ENCODE results near the gene EPB41L4B.
"Not testable (repeated sequence)": the region's sequence is repeated elsewhere in the genome, so short reads cannot be mapped to it uniquely, and the experiment has no call there.

EPB41L4B gene

DNA sequence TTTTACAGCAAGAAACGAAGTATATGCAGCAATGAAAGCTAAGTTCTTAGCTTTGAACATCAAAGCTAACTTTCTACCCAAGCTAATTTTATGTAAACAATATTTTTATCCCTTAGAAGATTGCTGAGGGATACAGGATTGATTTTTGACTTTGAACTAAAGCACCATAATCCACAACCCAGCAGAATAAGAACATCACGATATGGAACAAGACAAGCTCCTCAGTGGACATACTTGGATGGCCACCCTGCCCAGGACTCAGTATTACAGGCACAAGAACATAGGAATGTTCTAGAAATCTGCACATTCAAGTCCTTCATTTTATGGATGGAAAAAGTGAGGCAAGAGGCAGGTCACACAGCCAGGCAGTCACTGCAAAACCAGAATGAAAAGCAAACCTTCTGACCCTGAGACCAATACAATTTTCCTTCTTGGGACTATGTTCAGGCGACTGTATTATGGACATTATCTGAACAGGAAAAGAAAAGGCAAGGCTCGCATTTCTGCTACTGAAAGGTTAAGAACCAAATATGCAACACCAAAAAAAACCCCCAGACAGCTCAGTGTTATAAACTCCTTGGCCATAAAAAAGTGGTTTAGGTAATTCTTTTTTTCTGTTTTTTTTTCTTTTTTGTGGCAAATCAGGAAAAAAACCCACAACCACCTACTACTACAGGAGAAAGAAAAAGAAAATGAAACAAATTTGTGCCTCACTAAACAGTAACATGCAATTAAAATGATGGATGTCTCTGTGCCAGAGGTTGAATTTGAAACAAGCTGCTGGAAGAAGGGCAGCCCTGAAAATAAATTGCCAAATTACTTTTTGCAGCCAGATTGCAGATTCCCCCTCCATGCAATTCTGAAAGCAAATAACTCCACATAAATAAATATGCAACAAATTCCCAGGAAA, 25.4 kb downstream of the EPB41L4B start:
- no peak for DNase-seq

DNA sequence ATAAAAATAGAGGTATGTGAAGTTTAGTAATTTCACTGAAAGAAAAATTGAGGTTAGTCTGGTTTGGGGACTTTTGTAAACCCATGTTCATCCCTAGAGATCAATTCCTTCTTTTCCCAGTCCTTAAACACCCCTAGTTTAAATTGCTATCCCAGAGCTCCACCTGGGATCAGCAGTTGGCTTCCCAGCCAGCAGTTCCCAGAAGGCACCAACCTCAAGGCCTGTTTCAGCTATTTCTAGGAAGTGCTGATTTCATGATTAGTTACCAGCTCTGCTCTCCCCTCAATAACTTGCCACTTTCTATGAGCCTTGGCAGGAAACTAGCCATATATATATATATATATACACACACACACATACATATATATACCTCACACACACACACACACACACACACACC, 30.5 kb downstream of the EPB41L4B start:
- DNase-seq: no peak

DNA sequence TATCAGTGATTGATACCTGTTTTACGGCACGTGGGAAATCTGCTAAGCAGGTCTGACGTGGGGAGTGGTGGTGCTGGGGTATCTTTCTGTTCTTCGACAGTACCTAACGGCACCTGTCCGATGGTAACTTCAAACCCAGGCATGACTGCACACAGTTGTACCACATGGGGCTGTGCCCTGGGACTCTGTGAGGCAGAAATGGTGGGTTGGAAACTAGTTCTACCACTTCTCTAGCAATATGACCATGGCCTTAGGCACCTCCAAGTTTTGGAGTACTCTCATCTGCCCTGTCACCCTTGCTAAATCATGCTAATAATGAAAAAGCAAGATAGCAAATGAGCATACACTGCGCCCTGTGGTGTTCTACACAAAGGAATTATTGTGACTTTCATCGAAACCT, 30.9 kb downstream of the EPB41L4B start:
- DNase-seq: no peak

DNA sequence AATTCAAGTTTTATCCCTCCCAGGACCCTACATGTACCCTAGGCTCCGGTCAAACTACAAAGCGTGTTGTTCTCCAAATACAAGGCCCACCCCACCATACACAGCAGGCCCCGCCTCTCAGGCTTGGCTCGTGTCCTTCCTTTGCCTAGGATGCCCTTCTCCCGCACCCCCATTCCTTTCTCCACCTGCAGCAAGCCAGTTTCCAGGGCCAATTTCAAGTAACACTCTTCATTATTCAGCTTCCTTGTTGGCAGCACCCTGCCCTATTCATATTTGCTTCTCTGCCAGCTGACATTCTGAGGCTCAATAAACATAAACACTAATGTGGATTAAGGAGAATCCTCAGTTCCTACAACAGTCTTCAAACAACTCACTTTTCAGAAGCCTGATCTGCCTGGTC, 31.7 kb downstream of the EPB41L4B start:
- DNase-seq: no peak

DNA sequence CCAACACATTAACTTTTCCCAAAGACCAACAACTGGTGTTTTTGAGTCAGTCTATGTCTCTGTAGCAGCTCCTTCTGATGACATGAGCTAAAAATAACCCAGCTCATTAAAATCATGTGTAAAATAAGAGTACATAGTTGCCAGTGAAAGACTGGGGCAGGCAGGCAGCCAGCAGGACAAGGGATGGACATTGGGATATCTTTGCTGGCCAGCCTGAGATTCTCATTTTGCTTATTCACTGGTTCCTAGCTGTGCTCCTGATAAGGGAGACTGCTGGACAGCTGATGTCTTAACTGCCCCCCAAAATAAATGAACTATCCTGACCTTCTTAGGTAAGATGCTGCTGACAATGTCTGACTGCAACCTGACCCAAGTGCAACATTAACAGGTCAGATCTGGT, 33.9 kb downstream of the EPB41L4B start:
- no peak for DNase-seq

DNA sequence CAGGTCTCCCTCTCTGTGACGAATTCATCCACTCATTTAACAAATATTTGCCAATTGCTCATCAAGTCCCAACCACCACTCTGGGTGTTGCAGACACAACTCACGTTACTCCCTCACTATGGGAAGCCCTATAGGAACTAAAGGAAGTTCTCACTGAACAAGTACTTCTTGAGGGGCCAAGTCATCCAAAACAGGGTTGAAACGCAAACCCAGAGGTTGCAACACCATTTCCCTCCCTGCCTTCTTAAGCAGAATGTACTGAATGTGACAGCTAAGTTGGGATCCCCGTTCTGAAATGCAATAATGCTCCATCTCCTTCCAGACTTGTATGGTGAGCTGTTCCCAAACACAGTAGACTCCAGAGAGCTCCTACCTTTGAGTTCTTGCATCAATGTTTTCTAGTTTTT, 34.3 kb downstream of the EPB41L4B start:
- DNase-seq: no peak

DNA sequence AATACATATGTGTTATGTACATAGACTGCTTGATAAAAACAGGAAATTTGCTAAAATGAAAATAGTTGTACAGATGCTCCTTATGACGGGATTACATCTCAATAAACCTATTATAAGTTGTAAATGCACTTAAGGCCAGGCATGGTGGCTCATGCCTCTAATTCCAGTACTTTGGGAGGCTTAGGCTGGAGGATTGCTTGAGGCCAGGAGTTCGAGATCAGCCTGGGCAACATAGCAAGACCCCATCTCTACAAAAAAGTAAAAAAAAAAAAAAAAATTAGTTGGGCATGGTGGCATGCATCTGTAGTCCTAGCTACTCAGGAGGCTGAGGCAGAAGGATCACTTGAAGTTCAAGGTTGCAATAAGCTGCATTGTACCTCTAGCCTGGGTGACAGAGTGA, 37.2 kb downstream of the EPB41L4B start:
- DNase-seq: not testable (repeated sequence)

DNA sequence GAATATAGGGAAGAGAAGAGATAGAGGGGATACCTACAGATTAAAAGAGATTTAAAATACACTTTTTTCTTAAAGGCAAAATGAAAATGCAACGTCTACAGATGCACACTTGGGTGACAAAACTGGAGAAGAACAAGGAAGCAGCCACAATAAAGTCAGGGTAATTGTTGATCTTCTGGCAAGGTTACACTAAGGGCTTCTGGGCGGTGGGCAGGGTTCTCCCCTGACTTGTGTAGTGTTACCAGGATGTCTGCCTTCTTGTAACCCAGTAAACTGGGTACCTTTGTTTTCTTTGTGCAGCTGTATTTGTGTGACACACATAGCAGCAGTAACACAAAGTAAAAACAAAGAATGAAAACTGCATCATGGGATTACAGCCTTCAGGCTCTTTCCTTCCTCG, 37.8 kb downstream of the EPB41L4B start:
- DNase-seq: no peak

DNA sequence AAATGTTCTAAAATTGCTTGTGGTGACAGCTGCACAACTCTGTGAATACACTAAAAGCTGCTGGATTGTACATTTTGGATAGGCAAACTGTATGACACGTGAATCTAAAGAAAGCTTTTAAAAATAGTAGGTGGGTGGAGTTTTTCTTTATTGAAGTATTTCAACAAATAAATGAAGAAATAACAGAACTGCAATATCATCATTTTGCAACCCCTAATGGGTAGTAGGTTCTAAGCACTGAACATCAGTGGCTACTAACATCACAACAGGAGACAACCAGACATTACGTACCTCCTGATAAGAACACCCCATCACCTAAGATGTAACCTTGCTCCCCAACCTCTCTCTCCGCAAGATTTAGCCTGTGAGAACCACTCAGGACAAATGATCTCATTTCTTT, 38.6 kb downstream of the EPB41L4B start:
- no peak for DNase-seq

DNA sequence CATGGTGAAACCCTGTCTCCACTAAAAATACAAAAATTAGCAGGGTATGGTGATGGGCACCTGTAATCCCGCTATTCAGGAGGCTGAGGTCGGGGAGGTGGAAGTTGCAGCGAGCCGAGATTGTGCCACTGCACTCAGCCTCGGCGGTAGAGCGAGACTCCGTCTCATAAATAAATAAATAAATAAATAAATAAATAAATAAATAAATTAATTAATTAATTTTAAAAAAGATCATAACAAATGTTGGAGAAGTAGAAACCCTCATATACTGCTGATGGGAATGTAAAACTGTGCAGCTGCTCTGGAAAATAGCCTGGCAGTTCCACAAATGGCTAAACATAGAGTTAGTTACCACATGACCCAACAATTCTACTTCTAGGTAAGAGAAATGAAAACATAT, 39.3 kb downstream of the EPB41L4B start:
- DNase-seq: no peak

DNA sequence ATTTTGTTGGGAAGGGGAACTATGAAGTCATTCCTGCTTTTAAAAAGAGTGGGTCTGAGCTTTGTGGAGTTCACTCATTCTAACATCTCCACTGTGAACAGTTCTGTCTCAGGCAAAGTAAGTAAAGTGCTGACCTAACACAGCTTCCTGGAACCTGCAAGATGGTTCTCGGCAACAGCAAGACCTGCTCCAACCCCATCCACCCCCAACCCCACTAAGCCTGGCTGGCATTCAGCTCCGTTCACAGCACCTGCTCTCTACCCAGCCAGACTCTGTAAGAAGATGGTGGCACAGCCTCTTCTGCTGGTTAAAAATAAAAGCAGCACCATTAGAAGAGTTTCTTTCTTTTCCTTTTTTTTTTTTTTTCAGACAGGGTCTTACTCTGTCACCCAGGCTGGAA, 42.0 kb downstream of the EPB41L4B start:
- DNase-seq: no peak

DNA sequence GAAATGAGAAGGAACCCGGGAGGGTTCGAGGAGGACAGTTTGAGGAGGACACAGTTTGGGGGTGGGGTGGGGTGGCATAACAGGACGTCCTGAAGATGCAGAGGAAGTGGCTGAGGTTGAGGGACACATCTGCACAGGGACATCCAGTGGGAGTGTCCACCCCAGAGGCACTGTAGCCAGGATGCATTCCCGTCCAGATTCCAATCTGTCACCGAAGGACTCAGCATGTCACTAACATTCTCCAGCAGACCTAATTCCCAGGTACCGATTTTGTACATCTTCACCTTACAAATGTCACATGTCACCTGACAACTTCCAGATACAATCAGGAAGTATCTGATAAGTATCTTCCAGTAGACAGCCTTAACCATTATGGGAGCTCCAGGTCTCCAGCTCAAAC, 42.6 kb downstream of the EPB41L4B start:
- DNase-seq: no peak

DNA sequence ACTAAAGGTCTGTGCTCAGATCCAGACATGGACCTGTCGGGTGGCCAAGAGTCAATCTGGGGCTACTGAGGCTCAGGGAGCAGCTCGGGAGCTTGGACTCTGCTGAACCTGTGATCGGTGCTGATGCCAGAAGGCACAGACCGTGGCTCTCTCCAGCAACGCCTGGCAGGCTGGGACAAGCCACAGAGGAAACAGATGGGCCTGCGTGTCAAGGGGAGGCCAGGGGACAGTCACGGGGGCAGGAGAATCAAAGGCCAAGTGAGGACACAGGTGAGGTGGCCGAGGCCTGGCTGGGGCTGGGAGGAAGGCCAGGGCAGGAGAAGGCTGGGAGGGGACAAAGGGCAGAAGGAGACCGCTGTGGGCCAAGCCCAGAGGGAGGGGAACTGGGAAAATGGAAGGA, 43.4 kb downstream of the EPB41L4B start:
- DNase-seq: no peak

DNA sequence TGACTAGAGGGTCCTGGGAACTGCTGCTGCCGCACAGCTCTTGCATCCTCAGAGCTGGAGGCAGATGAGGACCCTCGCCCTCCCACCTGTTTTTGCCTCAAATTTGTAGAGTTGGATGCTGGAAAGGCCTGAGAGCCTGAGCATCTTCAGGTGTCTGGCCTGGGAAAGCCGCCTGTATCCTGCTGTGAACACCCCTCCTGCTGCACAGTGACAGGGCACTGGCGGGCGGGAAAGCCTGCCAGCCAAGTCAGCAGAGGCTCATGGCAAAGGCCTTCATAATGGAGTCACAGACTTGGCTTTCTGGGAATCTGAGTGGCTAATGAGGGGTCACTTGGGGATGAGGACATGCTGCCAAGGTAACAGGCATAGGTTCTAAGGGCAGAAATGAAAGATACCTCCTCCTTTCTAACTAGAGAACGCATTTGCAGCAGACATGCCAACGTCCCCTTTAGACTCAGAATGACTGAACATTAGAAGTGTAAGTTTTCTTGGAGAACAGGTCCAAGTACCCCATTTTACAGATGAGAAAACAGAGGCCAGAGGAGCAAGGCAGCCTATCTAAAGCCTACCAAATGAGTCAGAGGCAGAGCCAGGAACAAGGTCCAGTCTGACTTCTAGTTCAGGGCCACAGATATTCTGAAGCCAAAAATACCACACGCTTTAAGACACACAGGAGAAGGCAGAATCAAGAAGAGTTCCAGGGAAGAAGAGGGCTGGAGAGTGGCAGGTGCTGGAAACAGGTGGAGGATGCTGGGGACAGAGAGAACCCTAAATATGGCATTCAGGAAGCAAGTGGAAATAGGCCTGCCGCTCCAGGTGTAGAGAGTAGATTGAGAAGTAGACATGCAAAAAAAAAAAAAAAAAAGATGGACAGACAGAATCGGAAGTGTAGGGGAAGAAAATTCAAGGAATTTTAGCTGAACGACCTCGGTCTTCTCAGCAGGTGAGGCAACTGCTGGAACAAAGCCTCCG, 44.1 kb downstream of the EPB41L4B start:
- DNase-seq: no peak

DNA sequence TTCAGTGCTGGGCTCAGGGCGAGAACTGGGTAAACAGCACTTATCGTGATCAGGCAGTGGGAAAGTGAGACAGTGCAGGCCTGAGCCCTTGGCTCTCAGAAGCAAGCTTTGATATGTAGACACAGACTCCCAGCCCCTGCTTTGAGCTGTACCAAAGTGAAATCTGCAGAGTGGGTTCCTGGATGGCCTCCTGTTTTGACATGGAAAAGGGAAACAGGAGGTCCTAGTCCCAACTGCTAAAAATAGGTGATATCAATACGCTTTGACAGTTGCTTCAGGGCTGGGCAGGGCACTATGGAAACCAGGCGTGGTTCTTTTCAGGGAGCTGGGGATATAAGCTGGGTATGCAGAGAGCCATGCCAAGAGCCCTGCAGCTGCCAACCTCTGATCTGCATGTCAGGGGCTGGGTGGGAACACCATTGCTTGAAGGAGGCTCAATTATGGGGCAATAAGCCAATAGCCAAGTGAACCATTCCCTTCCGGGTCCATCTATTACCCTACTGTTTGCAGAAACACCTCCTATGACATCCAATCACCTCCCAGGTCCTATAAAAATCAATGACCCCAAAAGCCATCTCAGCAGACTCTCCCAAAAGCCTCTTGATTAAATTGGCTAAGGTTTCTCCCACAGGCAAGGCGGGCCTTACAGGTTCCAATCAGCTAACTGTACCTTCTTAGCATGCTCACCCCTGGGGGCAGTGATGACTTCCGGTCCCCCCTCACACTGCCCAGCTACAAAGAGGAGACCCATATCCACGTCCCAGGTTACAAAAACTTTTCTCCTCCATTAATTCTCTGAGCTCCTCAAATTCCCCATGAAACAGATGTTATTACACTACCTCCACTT, 45.8 kb downstream of the EPB41L4B start:
- no peak for DNase-seq

DNA sequence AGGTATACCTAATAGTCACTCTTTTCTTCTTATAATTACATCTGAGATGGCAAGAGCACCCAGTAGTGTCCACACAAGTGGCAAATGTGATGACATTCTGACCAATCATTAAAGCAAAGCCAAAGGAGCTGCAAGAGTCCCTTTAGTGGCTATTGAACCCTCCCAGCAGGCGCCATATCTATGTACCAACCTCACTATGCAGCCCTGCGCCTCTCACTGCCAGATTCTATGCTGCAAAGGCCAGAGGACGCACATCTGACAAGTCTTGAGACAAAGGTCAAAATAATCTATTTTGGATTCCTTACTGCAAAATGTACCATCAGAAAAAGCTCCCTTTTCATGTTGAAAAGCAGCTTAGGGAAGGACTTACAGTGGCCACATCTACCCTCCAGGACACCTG, 47.0 kb downstream of the EPB41L4B start:
- no peak for DNase-seq

DNA sequence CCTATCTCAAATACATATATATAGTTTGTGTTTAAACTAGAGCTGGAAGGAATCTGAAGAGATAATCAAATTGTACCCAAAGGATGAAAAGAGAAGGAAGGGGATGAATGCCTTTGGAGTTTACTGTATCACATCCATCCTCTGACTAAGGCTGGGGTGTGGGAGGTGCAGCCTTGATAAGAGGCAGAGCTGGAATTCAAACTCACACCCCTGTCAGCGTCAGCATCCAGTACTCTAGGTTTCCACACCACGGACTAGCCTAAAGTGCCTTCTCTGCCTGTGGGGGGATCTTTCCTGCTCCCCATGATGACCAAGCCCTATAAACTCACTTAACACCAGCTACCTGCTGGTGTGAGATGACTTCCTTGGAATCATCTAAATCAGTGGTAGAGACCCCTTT, 48.1 kb downstream of the EPB41L4B start:
- no peak for DNase-seq

DNA sequence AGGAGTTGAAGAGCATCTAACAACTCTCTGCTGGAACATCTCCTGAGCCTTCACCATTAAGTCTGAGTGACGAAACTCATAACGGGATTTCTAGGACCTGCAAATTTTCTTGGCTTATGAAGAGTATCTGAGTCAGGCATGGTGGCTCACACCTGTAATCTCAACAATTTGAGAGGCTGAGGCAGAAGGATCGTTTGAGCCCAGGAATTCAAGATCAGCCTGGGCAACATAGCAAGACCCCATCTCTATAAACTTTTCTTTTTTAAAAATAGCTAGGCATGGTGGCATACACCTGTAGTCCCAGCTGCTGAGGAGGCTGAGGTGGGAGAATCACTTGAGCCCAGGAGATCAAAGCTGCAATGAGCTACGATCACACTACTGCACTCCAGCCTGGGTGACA, 48.8 kb downstream of the EPB41L4B start:
- no peak for DNase-seq

DNA sequence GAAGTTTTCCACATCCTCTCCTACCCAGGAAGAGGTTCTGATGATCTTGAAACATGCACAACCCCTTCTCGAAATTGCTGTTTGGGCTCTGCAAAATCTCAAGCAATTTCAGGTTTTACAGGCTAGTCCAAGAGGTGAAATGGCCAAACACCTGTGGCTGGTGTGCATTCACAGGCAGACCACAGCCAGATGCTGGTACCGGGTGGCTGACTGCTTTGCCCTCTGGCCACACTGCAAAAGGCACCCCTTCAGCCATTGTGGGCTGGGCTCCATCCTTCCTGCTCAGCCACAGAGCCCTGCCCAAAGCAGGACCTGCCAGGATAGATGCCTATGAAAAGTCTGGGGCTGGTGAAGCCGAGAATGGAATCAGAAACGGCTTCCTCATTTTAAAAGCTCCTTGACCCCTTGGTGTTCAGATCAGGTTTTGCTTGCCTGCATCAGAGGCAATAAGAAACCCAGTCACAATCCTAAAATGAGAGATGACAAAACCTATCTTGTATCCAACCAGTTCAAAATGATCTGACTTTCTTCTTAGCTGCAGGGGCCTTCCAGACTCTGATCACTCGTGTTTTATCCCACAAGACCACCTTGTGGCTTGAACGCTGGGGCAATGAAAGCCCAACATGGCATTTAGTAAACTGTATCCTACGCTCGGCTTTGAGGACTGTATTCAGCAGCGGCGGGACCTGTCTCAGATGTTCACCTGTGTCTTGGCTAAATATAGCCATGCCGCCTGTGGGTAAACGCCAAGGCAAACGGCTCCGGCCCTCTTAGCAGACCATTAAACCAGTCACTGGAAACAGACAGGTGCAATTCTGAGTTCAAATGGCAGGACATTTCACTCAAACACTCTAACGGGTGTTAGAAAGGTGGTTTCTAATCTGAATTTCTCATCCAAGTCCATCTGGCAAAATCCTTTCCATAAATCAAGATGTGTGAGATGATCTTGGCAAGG, 49.6 kb downstream of the EPB41L4B start:
- DNase-seq: no peak

DNA sequence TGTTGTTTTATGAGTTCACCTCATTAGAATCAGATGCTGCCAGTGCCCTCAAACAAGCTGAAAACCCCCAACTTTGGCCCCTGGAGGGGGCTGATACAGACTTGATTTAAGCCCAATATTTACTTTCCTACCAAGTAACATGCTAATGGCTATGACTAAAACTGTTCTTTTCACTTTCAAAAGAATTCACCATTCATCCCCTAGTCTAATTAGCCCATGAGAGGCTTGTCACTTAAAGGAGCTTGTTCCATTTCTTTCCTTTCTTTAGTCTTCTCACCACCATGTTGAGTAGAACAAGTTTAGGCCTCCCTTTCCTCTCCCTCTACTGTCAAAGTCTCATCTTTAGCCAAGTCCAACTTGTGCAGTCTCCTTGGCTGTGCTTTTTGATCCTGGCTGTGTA, 50.4 kb downstream of the EPB41L4B start:
- DNase-seq: no peak

DNA sequence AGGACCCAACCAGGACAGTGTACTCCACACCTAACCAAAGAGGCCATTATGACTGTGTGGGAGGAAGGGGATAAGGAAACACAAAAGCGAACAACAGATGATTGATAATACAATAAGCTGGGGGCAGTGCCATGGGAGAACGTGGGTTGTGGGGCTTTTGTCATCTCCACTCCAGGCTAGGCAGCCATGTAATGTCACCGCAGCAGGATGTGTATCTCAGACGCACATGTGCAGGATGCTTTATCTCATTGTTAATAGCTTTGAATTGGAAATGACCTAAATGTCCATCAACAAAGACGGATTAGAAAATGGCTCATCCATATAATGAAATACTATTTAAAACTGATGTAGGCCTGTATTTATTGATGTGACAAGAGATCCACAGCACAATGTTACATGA, 51.0 kb downstream of the EPB41L4B start:
- DNase-seq: no peak

DNA sequence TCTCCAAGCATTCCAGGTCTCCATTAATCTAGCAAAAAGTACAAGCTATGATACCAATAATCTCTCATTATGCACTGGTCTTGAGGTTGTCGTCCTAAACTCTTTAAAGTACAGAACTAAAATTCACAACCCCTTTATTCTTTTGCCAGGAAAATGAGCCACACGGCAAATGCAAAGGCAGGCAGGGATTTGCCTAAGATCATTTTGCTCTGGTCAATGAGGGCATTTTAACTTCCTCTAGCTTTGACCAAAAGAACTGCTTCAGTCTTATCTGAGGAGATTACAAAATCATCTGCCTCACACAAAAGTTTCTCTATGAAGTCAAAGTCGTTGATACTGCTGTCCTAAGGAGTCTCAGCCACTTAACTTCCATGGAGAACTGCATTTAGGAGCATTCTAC, 51.8 kb downstream of the EPB41L4B start:
- no peak for DNase-seq
